Activated B cell treated with CpG ODN at 0.5 μM for 24 hours (primary cell): ENCODE data around the gene PTDSS2. TPM values are rescaled to one million over a fixed set of nuclear protein-coding genes. Genes with fewer than 3 reads are reported as not detected.

Experiments used
- ATAC-seq: fragments of 200-7000 bp; cut with Tn5 transposase; one replicate; pipeline ENCODE4 v1.10.0; 2021; ENCODE audit warnings: low read depth, mild to moderate bottlenecking, moderate library complexity
- CTCF ChIA-PET: fragments of 350-600 bp; sonication (Branson Sonifier 250); formaldehyde crosslinking; loops from one replicate; lab custom pipeline; 2021; ENCODE audit warnings: antibody characterized with exemption; lab: Charles Lee
- POLR2A ChIA-PET: fragments of 350-600 bp; sonication (Branson Sonifier 250); formaldehyde crosslinking; loops from one replicate; lab custom pipeline; 2021; ENCODE audit warnings: antibody characterized with exemption; lab: Charles Lee
- DNase-seq: peaks from one replicate; pipeline ENCODE4 v3.0.0; 2022
- H3K27ac Mint-ChIP-seq: one replicate; pipeline ENCODE4 v1.8.0; 2020; ENCODE audit warnings: mixed read lengths
- H3K27me3 Mint-ChIP-seq: one replicate; pipeline ENCODE4 v1.8.0; 2021; ENCODE audit warnings: mixed read lengths
- H3K36me3 Mint-ChIP-seq: one replicate; pipeline ENCODE4 v1.8.0; 2021; ENCODE audit warnings: low read depth, mixed read lengths
- H3K4me1 Mint-ChIP-seq: one replicate; pipeline ENCODE4 v1.8.0; 2021; ENCODE audit warnings: mixed read lengths
- H3K4me3 Mint-ChIP-seq: one replicate; pipeline ENCODE4 v1.8.0; 2020; ENCODE audit warnings: mild to moderate bottlenecking, mixed read lengths
- H3K9me3 Mint-ChIP-seq: one replicate; pipeline ENCODE4 v1.8.0; 2020; ENCODE audit warnings: mixed read lengths
- intact Hi-C: fragments of 100-400 bp; cut with micrococcal nuclease; formaldehyde crosslinking; loops from one replicate; pipeline ENCODE4 v1.15.1; 2024
- total RNA-seq: library from RNA; stranded (reverse); gene quantifications from 2 replicates; pipeline ENCODE4 v1.2.3, GENCODE V29; 2022
- TF ChIP-seq, protein P1 (sequence below): fragments of 200-600 bp; IDR thresholded peaks from one replicate; pipeline ENCODE4 v1.8.0; 2022; ENCODE audit warnings: antibody characterized with exemption, mild to moderate bottlenecking

The PTDSS2 gene
- total RNA-seq, 1 donor from 2014 or later, result 22.0 TPM

DNA sequence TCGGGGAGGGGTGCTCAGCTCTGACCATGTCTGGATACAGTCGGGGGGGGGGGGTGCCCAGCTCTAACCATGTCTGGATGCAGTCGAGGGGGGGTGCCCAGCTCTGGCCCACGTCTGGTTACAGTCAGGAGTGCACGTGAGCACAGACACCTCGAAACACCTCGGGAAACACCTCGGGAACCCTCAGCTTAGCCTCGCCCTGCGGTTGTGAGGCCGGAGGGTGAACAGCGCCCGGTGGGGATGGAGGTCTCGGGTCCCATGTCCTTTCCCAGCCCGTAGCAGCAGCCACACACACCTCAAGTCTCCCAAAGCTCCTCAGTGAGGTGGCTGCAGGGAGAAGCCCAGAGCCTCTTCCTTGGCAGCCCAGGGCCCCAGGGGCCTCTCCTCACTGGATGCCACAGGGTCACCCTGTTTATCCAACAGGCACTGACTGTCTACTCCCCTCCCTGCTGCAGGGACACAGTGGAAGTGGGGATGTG, 37.4 kb upstream of the PTDSS2 start:
- Mint-ChIP-seq H3K36me3 (no peaks in the 10 kb centered on the region), H3K9me3 (no peaks in the 10 kb centered on the region), H3K4me1 (peaks cover 33% of the 10 kb centered on the region), H3K27ac (no peak overlapping the region), H3K4me3 (no peak overlapping the region), H3K27me3 (no peaks in the 10 kb centered on the region)
- ATAC-seq (no peak), DNase-seq (no peak)
- TF ChIP-seq, protein P1, sequence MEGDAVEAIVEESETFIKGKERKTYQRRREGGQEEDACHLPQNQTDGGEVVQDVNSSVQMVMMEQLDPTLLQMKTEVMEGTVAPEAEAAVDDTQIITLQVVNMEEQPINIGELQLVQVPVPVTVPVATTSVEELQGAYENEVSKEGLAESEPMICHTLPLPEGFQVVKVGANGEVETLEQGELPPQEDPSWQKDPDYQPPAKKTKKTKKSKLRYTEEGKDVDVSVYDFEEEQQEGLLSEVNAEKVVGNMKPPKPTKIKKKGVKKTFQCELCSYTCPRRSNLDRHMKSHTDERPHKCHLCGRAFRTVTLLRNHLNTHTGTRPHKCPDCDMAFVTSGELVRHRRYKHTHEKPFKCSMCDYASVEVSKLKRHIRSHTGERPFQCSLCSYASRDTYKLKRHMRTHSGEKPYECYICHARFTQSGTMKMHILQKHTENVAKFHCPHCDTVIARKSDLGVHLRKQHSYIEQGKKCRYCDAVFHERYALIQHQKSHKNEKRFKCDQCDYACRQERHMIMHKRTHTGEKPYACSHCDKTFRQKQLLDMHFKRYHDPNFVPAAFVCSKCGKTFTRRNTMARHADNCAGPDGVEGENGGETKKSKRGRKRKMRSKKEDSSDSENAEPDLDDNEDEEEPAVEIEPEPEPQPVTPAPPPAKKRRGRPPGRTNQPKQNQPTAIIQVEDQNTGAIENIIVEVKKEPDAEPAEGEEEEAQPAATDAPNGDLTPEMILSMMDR, result no peak
- ChIA-PET CTCF (no interaction called here), POLR2A (no interaction called here)
- intact Hi-C loops, result no loop called here

DNA sequence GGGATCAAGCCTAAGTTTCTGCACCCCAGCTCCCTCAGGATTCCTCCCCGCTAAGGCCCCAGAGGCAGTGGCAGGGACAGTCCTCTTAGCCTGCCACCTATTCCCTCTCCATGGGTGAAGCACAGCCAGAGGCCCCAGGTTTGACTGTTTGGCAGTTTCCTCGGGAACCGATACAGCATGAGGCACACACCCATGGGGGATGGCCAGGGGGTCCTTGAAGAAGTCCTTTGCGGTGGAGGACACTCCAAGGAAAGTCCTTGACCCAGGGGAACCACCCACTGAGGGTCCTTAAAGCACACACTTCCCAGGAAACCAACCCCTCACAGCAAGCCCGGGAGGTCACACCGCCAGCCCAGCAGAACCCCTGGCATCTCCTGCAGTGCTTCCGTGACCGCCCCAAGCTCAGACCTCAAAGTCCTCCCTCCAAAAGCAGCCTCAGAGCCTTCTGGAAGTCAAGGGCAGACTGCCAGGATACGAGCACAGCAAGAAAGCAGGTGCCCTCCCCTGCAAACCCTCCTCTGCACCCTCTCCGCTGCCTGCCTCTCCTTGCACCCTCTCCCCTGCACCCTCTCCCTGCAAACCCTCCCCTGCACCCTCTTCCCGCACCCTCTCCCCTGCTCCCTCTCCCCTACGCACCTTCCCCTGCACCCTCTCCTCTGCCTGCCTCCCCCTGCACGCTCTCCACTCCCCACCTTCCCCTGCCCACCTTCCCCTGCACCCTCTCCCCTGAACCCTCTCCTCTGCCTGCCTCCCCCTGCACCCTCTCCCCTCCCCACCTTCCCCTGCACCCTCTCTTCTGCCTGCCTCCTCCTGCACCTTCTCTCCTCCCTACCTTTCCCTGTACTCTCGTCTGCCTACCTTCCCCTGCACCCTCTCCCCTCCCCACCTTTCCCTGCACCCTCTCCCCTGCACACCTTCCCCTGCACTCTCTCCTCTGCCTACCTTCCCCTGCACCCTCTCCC, 36.7 kb upstream of the PTDSS2 start:
- POLR2A ChIA-PET, result interaction anchor here (1.7 kb wide), 1 partner anchor 7 kb away, joined by 4 read pairs; no protein-coding TSS in a partner anchor
- no peak for DNase-seq
- H3K4me3 Mint-ChIP-seq, result no peak overlapping the region
- CTCF ChIA-PET, result no interaction called here
- intact Hi-C loops, result loop anchor here (2.0 kb wide), 1 partner anchor 93 kb away; the partner anchor contains the start of gene RNH1
- no peak for ATAC-seq
- TF ChIP-seq, protein P1, result no peak
- peaks cover 32% of the 10 kb centered on the region for H3K4me1 Mint-ChIP-seq
- no peaks in the 10 kb centered on the region for H3K27me3 Mint-ChIP-seq
- H3K27ac Mint-ChIP-seq, result no peak overlapping the region
- no peaks in the 10 kb centered on the region for H3K9me3 Mint-ChIP-seq
- H3K36me3 Mint-ChIP-seq, result no peaks in the 10 kb centered on the region

DNA sequence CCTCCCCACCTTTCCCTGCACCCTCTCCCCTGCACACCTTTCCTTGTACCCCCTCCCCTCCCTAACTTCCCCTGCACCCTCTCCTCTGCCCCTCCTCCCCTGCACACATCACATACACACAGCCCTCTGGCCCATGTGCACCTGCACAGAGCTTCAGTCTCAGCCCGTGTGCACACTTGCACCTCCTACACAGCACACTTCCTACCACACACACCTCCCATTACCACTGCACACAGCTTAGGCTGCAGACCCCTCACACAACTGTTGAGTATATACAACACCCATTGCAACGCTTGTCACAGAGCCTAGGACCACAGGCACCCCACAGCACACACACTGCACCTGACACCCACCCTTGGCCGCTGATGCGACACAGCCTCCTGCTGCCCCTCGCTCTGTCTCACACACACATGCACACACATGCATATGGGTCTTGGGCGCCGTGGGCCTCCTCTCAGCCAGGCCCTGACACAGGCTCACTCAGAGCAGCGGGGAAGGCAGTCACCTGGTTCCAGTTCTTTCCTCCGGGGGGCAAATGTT, 35.7 kb upstream of the PTDSS2 start:
- Mint-ChIP-seq H3K27ac (peak overlapping the region; percentile 69), H3K36me3 (no peaks in the 10 kb centered on the region), H3K27me3 (no peaks in the 10 kb centered on the region), H3K9me3 (no peaks in the 10 kb centered on the region), H3K4me1 (peaks cover 32% of the 10 kb centered on the region), H3K4me3 (peak overlapping the region; percentile 81)
- DNase-seq, result no peak
- CTCF ChIA-PET, result no interaction called here
- ATAC-seq, result peak; percentile 35
- POLR2A ChIA-PET, result interaction anchor here (0.6 to 3.2 kb wide), 10 partner anchors 8 to 897 kb away, joined by 3 to 41 read pairs (median 4); partner anchors contain the start of genes BET1L, PSMD13, PTDSS2 and RIC8A
- intact Hi-C loops, result loop anchor here (2.0 kb wide), 1 partner anchor 92 kb away; the partner anchor contains the start of gene RNH1
- TF ChIP-seq, protein P1, result no peak

DNA sequence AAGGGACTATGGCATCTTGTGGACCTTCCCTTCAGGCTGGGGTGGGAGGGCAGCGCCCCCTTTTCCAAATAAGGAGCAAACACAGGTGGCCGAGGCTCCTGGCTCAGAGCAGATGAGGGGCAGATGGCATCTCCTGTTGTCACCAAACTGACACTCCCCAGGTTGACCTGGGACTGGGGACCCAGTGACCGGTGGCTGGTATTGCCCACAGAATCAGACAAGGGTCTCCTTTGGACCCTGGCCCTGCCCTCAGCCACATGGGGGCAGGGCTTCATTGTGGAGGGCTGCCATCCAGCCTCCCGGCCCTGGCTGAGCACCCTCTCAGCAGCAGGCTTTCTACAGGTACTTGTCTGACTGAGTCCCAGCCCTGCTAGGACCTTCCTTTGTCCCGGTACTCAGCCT, 34.4 kb upstream of the PTDSS2 start:
- TF ChIP-seq, protein P1, result no peak
- Mint-ChIP-seq H3K4me3 (peak overlapping the region; percentile 79), H3K9me3 (no peaks in the 10 kb centered on the region), H3K27me3 (no peaks in the 10 kb centered on the region), H3K27ac (peak overlapping the region; percentile 56), H3K4me1 (peaks cover 32% of the 10 kb centered on the region), H3K36me3 (no peaks in the 10 kb centered on the region)
- DNase-seq (no peak), ATAC-seq (no peak)
- POLR2A ChIA-PET, result interaction anchor here (1.1 to 3.2 kb wide), 5 partner anchors 8 to 209 kb away, joined by 3 to 41 read pairs (median 4); partner anchors contain the start of genes BET1L, PTDSS2 and RIC8A
- CTCF ChIA-PET, result interaction anchor here (1.5 kb wide), 1 partner anchor 9 kb away, joined by 5 read pairs; no protein-coding TSS in a partner anchor
- intact Hi-C loops, result loop anchor here (1.0 to 2.0 kb wide), 3 partner anchors 8 to 91 kb away; partner anchors contain the start of gene RNH1
